DOHH2 (cell line): ENCODE results near the gene ADGRA1.

Experiments
- H3F3A ChIP-seq: fragments of 200-600 bp; sonication (generic), shearing (Covaris generic); 2 replicates; pipeline ENCODE4 v1.6.0; 2016; ENCODE audit warnings: antibody characterized with exemption, mild to moderate bottlenecking; ENCODE audit not compliant: control insufficient read depth, insufficient read depth
- H3K27ac ChIP-seq: fragments of 200-600 bp; sonication (generic); 2 replicates; pipeline ENCODE4 v1.5.1; 2014; ENCODE audit warnings: low read depth, mild to moderate bottlenecking, low read length, moderate library complexity
- H3K27me3 ChIP-seq: fragments of 200-600 bp; sonication (generic); 2 replicates; pipeline ENCODE4 v1.6.1; 2014; ENCODE audit warnings: mild to moderate bottlenecking, low read length, mixed read lengths; ENCODE audit not compliant: control insufficient read depth
- H3K36me3 ChIP-seq: fragments of 200-600 bp; sonication (generic); 2 replicates; pipeline ENCODE4 v1.6.1; 2014; ENCODE audit warnings: mild to moderate bottlenecking, low read length, moderate library complexity, mixed read lengths; ENCODE audit not compliant: control insufficient read depth
- H3K4me1 ChIP-seq: fragments of 200-600 bp; sonication (generic); 2 replicates; pipeline ENCODE4 v1.6.1; 2014; ENCODE audit warnings: mild to moderate bottlenecking, low read length, mixed read lengths; ENCODE audit not compliant: control insufficient read depth
- H3K4me2 ChIP-seq: fragments of 200-600 bp; sonication (generic); 2 replicates; pipeline ENCODE4 v1.6.0; 2014; ENCODE audit warnings: mild to moderate bottlenecking, low read length, moderate library complexity
- H3K4me3 ChIP-seq: fragments of 200-600 bp; sonication (generic); 2 replicates; pipeline ENCODE4 v1.5.1; 2014; ENCODE audit warnings: mild to moderate bottlenecking, low read length, mixed read lengths
- H3K79me2 ChIP-seq: fragments of 200-600 bp; sonication (generic); 2 replicates; pipeline ENCODE4 v1.6.1; 2014; ENCODE audit warnings: mild to moderate bottlenecking, low read length, mixed read lengths; ENCODE audit not compliant: control insufficient read depth
- H3K9me2 ChIP-seq: fragments of 200-600 bp; sonication (generic); replicated peaks from 2 replicates; pipeline ENCODE4 v1.6.1; 2014; ENCODE audit warnings: mild to moderate bottlenecking, low read length, mixed read lengths; ENCODE audit not compliant: control insufficient read depth
- H3K9me3 ChIP-seq: fragments of 200-600 bp; sonication (generic); 2 replicates; pipeline ENCODE4 v1.6.1; 2014; ENCODE audit warnings: antibody characterized with exemption, low read length, mixed read lengths; ENCODE audit not compliant: control insufficient read depth, insufficient read depth
- H4K20me1 ChIP-seq: fragments of 200-600 bp; sonication (generic); 2 replicates; pipeline ENCODE4 v1.6.0; 2014; ENCODE audit warnings: low read depth, mild to moderate bottlenecking, antibody characterized with exemption, low read length, moderate library complexity; ENCODE audit not compliant: control insufficient read depth, insufficient read depth
- EZH2phosphoT487 ChIP-seq: fragments of 200-600 bp; sonication (generic); IDR thresholded peaks from 2 replicates; pipeline ENCODE4 v1.6.1; 2017; ENCODE audit warnings: borderline replicate concordance, mild to moderate bottlenecking, antibody characterized with exemption, low read length, moderate library complexity, mixed read lengths
- TF ChIP-seq, protein P1 (sequence below): fragments of 200-600 bp; sonication (generic); IDR thresholded peaks from one replicate; pipeline ENCODE4 v1.5.1; 2014; ENCODE audit warnings: antibody characterized with exemption, mild to moderate bottlenecking, low read depth, low read length; ENCODE audit not compliant: poor library complexity, severe bottlenecking

ADGRA1 gene, protein sequence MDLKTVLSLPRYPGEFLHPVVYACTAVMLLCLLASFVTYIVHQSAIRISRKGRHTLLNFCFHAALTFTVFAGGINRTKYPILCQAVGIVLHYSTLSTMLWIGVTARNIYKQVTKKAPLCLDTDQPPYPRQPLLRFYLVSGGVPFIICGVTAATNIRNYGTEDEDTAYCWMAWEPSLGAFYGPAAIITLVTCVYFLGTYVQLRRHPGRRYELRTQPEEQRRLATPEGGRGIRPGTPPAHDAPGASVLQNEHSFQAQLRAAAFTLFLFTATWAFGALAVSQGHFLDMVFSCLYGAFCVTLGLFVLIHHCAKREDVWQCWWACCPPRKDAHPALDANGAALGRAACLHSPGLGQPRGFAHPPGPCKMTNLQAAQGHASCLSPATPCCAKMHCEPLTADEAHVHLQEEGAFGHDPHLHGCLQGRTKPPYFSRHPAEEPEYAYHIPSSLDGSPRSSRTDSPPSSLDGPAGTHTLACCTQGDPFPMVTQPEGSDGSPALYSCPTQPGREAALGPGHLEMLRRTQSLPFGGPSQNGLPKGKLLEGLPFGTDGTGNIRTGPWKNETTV

DNA sequence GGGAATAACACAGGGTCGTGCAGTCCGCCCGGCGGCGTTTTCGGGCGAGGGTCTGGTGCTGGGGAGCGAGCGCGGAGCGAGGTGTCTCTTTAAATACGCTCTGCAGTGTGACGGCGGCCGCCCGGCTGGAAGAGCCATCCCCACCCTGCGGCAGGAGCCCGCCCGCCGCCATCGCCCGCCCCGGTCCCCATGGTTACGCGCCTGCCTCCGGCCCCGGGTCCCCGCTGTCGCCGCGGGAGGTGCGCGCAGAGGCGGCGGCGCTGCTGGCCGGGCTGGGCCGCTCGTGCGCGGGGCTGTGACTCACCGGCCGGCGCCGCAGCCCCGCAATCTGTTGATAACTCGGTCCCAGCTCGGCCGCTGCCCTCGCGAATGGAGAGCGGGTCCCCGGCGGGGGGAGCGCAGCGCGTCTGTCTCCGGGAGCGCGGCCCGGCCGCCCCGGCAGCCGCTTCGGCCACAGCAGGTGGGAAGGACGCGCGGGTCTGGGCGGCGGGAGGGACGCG lies at the start of gene ADGRA1:
TSS of gene ADGRA1 (plus strand) at position 246 of the 500 bp plus-strand sequence. CDS start 986 bp downstream, outside the sequence.
- Histone ChIP-seq H3K27me3 (no peaks in the 10 kb centered on the region), H3K36me3 (no peaks in the 10 kb centered on the region), H3K4me2 (no peak within 1 kb of the TSS), H3K4me3 (no peak within 1 kb of the TSS), H3K4me1 (no peaks in the 10 kb centered on the region), H3K9me3 (no peaks in the 10 kb centered on the region; the same call in 1 of the 2 replicates), H4K20me1 (no peaks in the 10 kb centered on the region), H3F3A (no peaks in the 10 kb centered on the region), H3K79me2 (no peaks in the 10 kb centered on the region), H3K27ac (no peak within 1 kb of the TSS), H3K9me2 (no peaks in the 10 kb centered on the region)
- TF ChIP-seq, protein P1, sequence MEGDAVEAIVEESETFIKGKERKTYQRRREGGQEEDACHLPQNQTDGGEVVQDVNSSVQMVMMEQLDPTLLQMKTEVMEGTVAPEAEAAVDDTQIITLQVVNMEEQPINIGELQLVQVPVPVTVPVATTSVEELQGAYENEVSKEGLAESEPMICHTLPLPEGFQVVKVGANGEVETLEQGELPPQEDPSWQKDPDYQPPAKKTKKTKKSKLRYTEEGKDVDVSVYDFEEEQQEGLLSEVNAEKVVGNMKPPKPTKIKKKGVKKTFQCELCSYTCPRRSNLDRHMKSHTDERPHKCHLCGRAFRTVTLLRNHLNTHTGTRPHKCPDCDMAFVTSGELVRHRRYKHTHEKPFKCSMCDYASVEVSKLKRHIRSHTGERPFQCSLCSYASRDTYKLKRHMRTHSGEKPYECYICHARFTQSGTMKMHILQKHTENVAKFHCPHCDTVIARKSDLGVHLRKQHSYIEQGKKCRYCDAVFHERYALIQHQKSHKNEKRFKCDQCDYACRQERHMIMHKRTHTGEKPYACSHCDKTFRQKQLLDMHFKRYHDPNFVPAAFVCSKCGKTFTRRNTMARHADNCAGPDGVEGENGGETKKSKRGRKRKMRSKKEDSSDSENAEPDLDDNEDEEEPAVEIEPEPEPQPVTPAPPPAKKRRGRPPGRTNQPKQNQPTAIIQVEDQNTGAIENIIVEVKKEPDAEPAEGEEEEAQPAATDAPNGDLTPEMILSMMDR: no peak
- no peak for TF ChIP-seq EZH2phosphoT487

DNA sequence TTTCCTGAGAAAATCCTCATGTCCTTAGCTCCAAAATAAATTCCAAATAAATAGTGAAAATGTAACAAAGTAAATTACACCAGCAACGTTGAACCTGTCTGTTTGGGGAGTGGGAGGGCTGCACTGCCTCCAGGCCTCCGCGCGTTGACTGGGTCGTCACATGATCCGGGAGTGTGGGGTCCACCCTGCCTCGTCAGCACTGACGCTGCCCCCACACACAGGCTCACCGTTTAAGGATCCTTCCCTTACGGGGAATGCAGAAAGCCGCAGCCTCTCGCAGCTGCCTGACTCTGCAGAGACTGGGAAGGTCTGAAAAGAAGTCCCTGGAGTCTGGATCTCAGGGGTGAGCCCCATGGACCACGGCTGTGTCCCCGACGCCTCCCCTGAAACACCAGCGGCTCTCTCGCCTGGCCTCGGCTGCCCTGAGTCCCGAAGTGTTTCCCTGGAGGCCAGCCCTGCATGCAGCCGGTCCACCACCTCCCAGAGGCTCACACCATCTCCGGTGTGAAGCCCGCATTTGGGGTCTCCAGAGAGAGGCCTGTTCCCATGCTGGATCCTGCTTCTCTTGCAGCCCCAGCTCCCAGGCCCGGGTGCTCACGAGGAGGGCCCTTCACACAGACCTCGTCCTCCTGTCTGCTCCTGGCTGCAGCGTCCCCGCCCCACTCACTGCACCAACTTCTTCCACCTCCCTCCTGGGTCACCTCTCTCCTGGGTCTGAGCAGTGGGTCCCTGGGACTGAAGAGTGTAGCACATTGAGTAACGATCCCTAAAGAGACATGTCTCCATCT lies 49.5 kb upstream of the ADGRA1 start:
- Histone ChIP-seq H3K9me2 (no peaks in the 10 kb centered on the region), H3K27ac (no peak overlapping the region), H3F3A (no peaks in the 10 kb centered on the region), H3K4me1 (no peaks in the 10 kb centered on the region), H3K4me2 (no peak overlapping the region), H3K36me3 (no peaks in the 10 kb centered on the region), H3K79me2 (no peaks in the 10 kb centered on the region), H3K9me3 (peaks cover 5% of the 10 kb centered on the region; the same call in 1 of the 2 replicates), H3K27me3 (no peaks in the 10 kb centered on the region), H4K20me1 (no peaks in the 10 kb centered on the region), H3K4me3 (no peak overlapping the region)
- TF ChIP-seq EZH2phosphoT487: no peak
- TF ChIP-seq, protein P1: no peak

DNA sequence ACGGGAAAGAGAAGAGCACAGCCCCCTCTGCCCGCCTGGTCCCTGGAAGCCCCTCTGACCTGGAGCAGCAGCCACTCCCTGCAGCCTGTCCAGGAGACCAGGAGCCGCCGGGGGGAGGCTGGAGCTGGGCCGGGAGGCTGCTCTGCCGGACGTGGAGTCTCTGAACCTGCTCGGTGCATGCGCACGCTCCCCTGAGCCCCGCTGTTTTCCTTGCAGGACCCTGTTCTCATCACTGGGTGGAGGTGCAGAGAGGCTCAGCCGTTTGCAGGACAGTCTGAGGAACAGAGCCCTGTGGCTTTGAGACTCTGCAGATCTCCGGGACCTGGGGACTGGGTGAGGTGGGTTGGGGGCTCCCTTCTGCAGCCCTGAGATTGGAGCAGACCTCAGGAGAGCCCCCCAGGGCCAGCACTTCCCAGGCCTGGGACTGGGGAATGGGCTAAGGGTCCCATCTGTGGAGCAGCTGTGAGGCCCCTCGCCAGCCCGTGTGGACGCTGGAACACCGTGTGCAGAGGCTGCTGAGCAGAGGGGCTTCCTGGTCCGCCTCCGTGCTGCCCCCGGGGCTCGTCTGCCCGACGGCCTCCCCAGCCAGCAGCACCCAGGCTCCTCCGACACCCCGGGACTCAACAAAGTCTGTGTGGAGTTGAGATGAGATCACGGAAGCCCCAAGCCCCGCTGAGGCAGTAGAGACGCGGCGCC lies 48.5 kb upstream of the ADGRA1 start:
- Histone ChIP-seq H3K4me2 (no peak overlapping the region), H3K4me1 (no peaks in the 10 kb centered on the region), H4K20me1 (no peaks in the 10 kb centered on the region), H3F3A (no peaks in the 10 kb centered on the region), H3K9me2 (no peaks in the 10 kb centered on the region), H3K9me3 (peaks cover 5% of the 10 kb centered on the region; the same call in 1 of the 2 replicates), H3K79me2 (no peaks in the 10 kb centered on the region), H3K27me3 (no peaks in the 10 kb centered on the region), H3K36me3 (no peaks in the 10 kb centered on the region), H3K4me3 (no peak overlapping the region), H3K27ac (no peak overlapping the region)
- TF ChIP-seq, protein P1: no peak
- TF ChIP-seq EZH2phosphoT487: no peak
